Gastrocnemius medialis (tissue), 4 donors: ENCODE data around the gene ARIH1. TPM values are rescaled to one million over a fixed set of nuclear protein-coding genes. Genes with fewer than 3 reads are reported as not detected.
"Not testable (repeated sequence)": the region's sequence is repeated elsewhere in the genome, so short reads cannot be mapped to it uniquely, and the experiment has no call there.

Experiments used
- ATAC-seq, 2 donors: fragments of 150-250 bp; one replicate each; pipeline ENCODE4 v1.9.1; 2016
- DNase-seq, 2 donors: peaks; one replicate each; pipeline ENCODE4 v3.0.0-alpha.2; 2019
- H3K27ac ChIP-seq, 4 donors: fragments of 200-600 bp; sonication (generic); 1 replicate in 1 of 4; 2 replicates in 3 of 4; pipeline ENCODE4 v1.5.1; 2016 to 2018; ENCODE audit warnings: mild to moderate bottlenecking in 2 of 4, moderate library complexity in 1 of 4
- H3K27me3 ChIP-seq, 3 donors: fragments of 200-600 bp; sonication (generic) in 2 of 3; 1 replicate in 1 of 3; 2 replicates in 2 of 3; pipeline versions ENCODE4 v1.5.1 to v1.6.0; 2016 to 2019; ENCODE audit warnings: mild to moderate bottlenecking in 1 of 3, moderate library complexity in 1 of 3
- H3K36me3 ChIP-seq, 2 donors: fragments of 200-600 bp; sonication (generic) in 1 of 2; one replicate each; pipeline ENCODE4 v1.5.1; 2017 to 2018
- H3K4me1 ChIP-seq, 2 donors: fragments of 200-600 bp; sonication (generic) in 1 of 2; one replicate each; pipeline ENCODE4 v1.5.1; 2016 to 2017; ENCODE audit warnings: mild to moderate bottlenecking in 2 of 2
- H3K4me3 ChIP-seq, 4 donors: fragments of 200-600 bp; sonication (generic) in 3 of 4; 1 replicate in 1 of 4; 2 replicates in 3 of 4; pipeline ENCODE4 v1.5.1; 2016 to 2019; ENCODE audit warnings: mild to moderate bottlenecking in 2 of 4
- H3K9me3 ChIP-seq, 3 donors: fragments of 200-600 bp; sonication (generic) in 2 of 3; 1 replicate in 1 of 3; 2 replicates in 2 of 3; pipeline ENCODE4 v1.5.1; 2016 to 2019
- in situ Hi-C, 4 donors: fragments of 200-750 bp; cut with MboI; loops; one replicate each; pipeline versions ENCODE4 v1.15.0 to v1.8.0; 2017; ENCODE audit warnings: low sequenced_read_pairs in 4 of 4
- intact Hi-C: fragments of 100-400 bp; cut with DNase I; formaldehyde crosslinking; loops from one replicate; pipeline ENCODE4 v1.15.1; 2023; ENCODE audit warnings: low total_unique reads
- microRNA counts, 2 donors: library from miRNA; unstranded; fragments of <30 nt; microRNA quantifications; one replicate each; lab custom pipeline; 2016
- total RNA-seq, 4 donors: library from RNA; depleted of rRNA; stranded (reverse); fragments of >200 nt; gene quantifications; one replicate each; pipeline versions ENCODE4 v1.1.0 to v1.2.3, GENCODE V29; 2016

Gene ARIH1
- total RNA-seq, 4 donors from 2014 or later, result 46.3 to 85.6 (median 68.3) TPM

GRCh38 chr15:72639759-72640483, 165.8 kb downstream of the ARIH1 start:
- H3K9me3 ChIP-seq, ATAC-seq, H3K27me3 ChIP-seq, H3K36me3 ChIP-seq, H3K27ac ChIP-seq, intact Hi-C loops, H3K4me1 ChIP-seq, H3K4me3 ChIP-seq, DNase-seq, in situ Hi-C loops: not testable (repeated sequence)

- H3K36me3 ChIP-seq, intact Hi-C loops, in situ Hi-C loops: not testable (repeated sequence)
Observed at GRCh38 chr15:72642271-72642670, 168.1 kb downstream of the ARIH1 start.

DNA sequence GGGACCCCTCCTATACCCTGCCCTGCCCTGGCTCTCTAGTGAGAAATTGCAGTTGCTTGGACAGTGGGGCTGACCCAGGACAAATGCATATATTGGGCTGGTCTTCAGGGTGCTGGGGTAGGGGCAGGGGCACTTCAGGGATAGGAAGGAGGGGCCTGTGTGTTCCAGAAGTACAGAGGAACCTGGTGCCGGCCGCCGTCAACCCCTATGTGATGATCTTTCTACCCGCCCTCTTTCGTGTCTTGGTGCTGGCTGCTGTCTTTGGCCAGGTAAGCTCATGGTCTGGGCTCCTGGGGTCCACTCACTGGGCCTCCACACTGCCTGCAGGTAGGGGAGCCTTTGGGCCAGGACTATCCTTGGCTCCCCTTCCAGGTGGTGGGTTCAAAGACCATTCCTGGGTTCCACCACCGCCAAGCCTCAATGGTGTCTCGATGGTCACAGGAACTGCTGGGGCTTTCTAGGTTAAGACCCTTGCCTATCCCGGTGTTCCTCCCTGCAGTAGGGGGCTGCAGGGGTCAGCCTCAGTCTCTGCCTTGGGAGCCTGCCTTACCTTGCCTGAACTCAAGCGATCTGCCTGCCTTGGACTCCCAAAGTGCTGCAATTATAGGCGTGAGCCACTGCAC, 174.6 kb downstream of the ARIH1 start:
- H3K9me3 ChIP-seq, H3K27me3 ChIP-seq, ATAC-seq, H3K4me1 ChIP-seq, intact Hi-C loops, H3K4me3 ChIP-seq, DNase-seq, H3K27ac ChIP-seq, in situ Hi-C loops, H3K36me3 ChIP-seq: not testable (repeated sequence)

More at GRCh38 chr15:72642271-72642670, 168.1 kb downstream of the ARIH1 start:
- not testable (repeated sequence) for H3K27me3 ChIP-seq, H3K27ac ChIP-seq, ATAC-seq, H3K4me3 ChIP-seq, DNase-seq, H3K4me1 ChIP-seq, H3K9me3 ChIP-seq

MicroRNAs encoded within 50 kb of the gene (microRNA counts, 767-probe panel; counts per million panel counts)
- 356 to 448 counts per million in 2 donors for microRNA hsa-miR-630 (lab: Ali Mortazavi, UCI)

Other genes starting within 250 kb of the ARIH1 start
- 100 to 1,000 TPM; 691 to 946 (median 810) TPM for gene PKM, start 243.1 kb upstream of the ARIH1 start, total RNA-seq
- 10 to 100 TPM; 51.7 to 84.7 (median 66.9) TPM for gene PARP6, start 201.8 kb upstream of the ARIH1 start, total RNA-seq
- gene CELF6, start 154.2 kb upstream of the ARIH1 start, total RNA-seq, result 1 to 10 TPM in 1 of 4 donors, under 1 TPM in 2, not detected in 1; 0.13 to 2.4 (median 0.49) TPM
- 10 to 100 TPM; 29.4 to 51.5 (median 40.0) TPM for gene HEXA, start 98.3 kb upstream of the ARIH1 start, total RNA-seq
- not detected for gene TMEM202, start 76.0 kb upstream of the ARIH1 start, total RNA-seq
- gene GOLGA6B, start 180.4 kb downstream of the ARIH1 start, total RNA-seq, result not detected
- not detected for gene HIGD2B, start 211.9 kb downstream of the ARIH1 start, total RNA-seq
- gene BBS4, start 211.9 kb downstream of the ARIH1 start, total RNA-seq, result 10 to 100 TPM; 21.6 to 37.0 (median 28.7) TPM